GM19099 (cell line): Measurements from ENCODE around the gene BCAP31.

ENCODE experiments used
- POLR2A ChIP-seq: IDR thresholded peaks from 3 replicates; pipeline ENCODE4 v1.6.1; 2011; ENCODE audit warnings: low read depth; ENCODE audit not compliant: insufficient read length; ENCODE audit errors: extremely low read depth

BCAP31 gene

GRCh38 chrX:153701706-153702105 lies 22.5 kb downstream of the BCAP31 start:
- TF ChIP-seq POLR2A = no peak

DNA sequence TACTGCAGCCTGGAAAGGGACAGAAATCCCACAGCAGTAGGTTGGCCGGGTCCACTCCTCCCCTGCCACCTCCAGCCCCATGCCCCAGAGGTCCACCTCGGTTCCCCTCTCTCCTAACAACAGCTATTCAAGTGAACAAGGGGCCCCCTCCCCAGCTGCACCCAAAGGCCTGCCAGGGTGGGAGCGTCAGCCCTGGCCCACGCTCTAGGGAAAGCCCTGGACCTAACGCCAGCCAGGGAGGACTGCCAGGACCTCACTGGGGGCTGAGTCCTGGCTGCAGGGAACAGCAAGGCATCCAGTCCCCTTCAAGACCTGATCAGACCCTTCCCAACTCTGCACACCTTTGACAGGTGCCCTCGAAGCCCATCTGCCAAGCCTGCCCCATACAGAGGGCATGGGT lies 23.2 kb downstream of the BCAP31 start:
- no peak for TF ChIP-seq POLR2A

DNA sequence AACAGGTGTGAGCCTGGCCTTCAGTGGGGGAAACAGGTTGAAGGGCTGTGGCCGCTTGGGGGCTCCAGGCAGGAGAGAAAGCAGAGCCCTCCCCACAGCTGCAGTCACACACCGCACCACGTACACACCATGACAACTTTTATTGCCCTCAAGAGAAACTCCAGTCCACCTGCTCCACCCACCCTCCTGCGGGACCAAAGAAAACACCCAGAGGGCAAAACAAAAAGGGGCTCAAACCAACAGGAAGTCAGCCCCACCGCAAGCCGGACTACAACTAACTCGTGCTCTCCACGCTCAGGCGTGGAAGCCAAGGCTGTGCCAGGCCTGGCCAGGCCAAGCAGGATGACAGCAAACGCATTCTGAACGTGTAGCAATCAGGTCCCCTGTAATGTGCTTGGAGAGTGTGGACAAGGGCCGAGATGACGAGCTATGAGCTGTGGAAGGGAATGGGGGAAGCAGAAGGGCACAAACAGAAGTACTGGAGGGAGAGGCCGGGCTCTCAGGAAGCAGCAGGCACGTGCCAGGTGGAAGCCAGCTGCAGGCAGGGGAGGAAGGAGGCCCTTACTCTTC lies 23.7 kb downstream of the BCAP31 start:
- TF ChIP-seq POLR2A = no peak

- TF ChIP-seq POLR2A = no peak
Observed at GRCh38 chrX:153697924-153698865, 26.0 kb downstream of the BCAP31 start.

DNA sequence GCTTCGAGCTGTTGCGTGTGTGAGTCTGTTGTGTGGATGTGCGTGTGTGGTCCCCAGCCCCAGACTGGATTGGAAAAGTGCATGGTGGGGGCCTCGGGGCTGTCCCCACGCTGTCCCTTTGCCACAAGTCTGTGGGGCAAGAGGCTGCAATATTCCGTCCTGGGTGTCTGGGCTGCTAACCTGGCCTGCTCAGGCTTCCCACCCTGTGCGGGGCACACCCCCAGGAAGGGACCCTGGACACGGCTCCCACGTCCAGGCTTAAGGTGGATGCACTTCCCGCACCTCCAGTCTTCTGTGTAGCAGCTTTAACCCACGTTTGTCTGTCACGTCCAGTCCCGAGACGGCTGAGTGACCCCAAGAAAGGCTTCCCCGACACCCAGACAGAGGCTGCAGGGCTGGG lies 28.1 kb downstream of the BCAP31 start:
- TF ChIP-seq POLR2A = no peak

DNA sequence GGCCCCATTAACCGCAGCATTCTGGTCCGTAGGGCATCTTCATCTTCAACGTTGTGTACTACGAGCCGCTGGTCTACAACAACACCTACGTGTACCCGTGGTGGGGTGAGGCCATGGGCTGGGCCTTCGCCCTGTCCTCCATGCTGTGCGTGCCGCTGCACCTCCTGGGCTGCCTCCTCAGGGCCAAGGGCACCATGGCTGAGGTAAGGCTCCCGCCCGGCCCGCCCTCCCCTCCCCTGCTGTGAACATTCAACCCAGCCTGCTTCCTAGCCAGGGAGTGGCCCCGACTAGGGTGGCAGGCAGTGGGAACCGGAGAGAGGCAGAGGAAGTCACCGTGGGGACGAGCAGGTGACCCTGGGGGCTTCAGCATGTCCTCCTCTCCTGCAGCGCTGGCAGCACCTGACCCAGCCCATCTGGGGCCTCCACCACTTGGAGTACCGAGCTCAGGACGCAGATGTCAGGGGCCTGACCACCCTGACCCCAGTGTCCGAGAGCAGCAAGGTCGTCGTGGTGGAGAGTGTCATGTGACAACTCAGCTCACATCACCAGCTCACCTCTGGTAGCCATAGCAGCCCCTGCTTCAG lies 29.4 kb downstream of the BCAP31 start:
- no peak for TF ChIP-seq POLR2A

GRCh38 chrX:153693216-153694086 lies 30.7 kb downstream of the BCAP31 start:
- TF ChIP-seq POLR2A = no peak

DNA sequence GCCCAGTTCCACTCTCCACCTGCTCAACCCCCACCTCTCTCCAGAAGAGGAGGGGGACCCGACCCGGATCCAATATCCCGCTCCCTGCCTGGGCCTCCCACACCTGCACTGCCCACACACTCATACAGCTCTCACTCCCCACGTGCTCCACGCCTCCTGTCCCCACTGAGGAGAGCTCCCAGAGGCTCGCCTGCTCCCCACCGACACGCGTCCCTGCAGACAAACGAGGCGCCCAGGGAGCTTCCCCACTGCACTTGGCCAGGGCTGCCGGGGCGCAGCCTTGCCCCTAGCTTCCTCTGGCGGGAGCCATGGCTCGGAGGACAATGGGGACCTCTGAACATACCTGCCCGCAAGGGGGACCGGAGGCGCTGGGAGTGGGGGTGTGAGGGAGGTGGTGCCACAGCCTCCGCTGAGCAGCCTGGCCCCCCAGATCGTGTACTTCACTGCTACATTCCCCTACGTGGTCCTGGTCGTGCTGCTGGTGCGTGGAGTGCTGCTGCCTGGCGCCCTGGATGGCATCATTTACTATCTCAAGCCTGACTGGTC lies 31.5 kb downstream of the BCAP31 start:
- no peak for TF ChIP-seq POLR2A

GRCh38 chrX:153692003-153692402 lies 32.2 kb downstream of the BCAP31 start:
- TF ChIP-seq POLR2A = no peak

DNA sequence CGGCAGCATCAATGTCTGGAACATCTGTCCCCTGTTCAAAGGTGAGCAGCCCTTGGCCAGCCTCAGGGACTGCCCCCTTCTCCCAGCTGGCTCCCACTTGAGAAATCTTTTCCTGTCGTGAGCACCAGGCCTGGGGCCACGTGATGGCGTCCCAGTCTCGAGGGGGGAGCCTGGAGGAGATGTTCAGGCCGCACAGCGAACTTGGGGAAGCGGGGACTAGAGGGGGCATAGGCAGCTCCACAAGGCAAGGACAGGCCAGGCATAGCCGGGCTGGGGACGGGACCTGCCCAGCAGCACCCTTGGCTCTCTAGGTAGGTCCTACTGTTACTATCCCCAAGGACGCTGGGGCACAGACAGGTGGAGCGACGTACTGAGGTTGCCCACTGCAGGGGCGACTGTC lies 33.7 kb downstream of the BCAP31 start:
- no peak for TF ChIP-seq POLR2A

DNA sequence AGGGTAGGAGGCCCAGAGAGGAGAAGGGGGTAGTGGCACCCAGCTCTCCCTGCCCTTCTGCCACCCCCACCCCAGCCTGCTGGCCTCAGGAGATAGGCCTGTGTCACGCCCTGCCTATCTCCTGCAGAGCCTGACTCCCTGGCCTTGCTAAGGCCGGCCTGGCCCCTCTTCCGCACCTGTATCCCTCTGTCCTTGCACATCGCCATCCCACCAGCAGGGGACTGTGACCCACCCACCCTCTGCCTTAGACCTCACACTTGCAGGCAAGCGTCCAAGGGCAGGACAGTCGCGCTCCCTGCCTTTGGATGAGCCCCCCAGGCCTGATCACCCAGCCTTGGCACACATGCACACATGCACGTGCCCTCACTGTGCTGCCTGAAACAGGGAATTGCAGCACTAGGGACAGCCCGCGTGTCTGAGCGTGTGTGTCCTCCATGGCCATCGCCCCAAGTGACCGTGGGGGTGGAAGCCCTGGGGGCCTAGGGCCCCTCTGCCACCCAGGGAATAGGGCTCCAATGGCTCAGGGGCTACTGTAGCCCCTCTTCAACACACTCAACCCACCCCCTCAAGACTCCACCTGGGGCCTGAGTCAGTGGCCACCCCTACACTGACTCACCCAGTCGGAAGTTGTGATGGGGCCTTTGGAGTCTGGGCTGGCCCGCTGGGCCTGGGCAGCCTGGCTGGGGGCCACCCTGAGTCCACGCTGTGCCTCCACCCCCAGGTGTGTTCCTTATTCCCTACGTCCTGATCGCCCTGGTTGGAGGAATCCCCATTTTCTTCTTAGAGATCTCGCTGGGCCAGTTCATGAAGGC lies 34.3 kb downstream of the BCAP31 start:
- TF ChIP-seq POLR2A = no peak

- no peak for TF ChIP-seq POLR2A
Observed at GRCh38 chrX:153688911-153689590, 35.1 kb downstream of the BCAP31 start.

DNA sequence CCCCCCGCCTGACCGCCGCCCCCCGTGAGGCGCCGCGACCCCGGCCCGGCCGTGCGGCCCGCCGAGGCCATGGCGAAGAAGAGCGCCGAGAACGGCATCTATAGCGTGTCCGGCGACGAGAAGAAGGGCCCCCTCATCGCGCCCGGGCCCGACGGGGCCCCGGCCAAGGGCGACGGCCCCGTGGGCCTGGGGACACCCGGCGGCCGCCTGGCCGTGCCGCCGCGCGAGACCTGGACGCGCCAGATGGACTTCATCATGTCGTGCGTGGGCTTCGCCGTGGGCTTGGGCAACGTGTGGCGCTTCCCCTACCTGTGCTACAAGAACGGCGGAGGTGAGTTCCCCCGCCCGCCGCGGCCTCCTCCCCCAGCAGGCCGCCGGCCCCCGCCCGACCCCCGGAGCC lies 35.7 kb downstream of the BCAP31 start:
- no peak for TF ChIP-seq POLR2A
